Loucy (cell line): ENCODE results near the gene TLNRD1.

Source experiments
- H2AFZ ChIP-seq: fragments of 200-600 bp; sonication (generic); 2 replicates; pipeline ENCODE4 v1.6.0; 2016; ENCODE audit warnings: antibody characterized with exemption, mild to moderate bottlenecking, low read length, moderate library complexity
- H3F3A ChIP-seq: fragments of 200-600 bp; 2 replicates; pipeline ENCODE4 v1.6.0; 2016; ENCODE audit warnings: antibody characterized with exemption, low read depth, mild to moderate bottlenecking
- H3K27me3 ChIP-seq: fragments of 200-600 bp; sonication (generic); 2 replicates; pipeline ENCODE4 v1.6.1; 2014; ENCODE audit warnings: low read length, mild to moderate bottlenecking; ENCODE audit not compliant: insufficient read depth, poor library complexity, severe bottlenecking
- H3K36me3 ChIP-seq: fragments of 200-600 bp; sonication (generic); 2 replicates; pipeline ENCODE4 v1.6.1; 2016; ENCODE audit warnings: low read length; ENCODE audit not compliant: insufficient read depth
- H3K4me1 ChIP-seq: fragments of 200-600 bp; sonication (generic); 2 replicates; pipeline ENCODE4 v1.5.1; 2014; ENCODE audit warnings: low read length, mild to moderate bottlenecking; ENCODE audit not compliant: insufficient read depth, poor library complexity, severe bottlenecking
- H3K4me2 ChIP-seq: fragments of 200-600 bp; sonication (generic); 2 replicates; pipeline ENCODE4 v1.6.0; 2014; ENCODE audit warnings: antibody characterized with exemption, low read length, low read depth, mild to moderate bottlenecking; ENCODE audit not compliant: poor library complexity, severe bottlenecking
- H3K4me3 ChIP-seq: fragments of 200-600 bp; sonication (generic); 2 replicates; pipeline ENCODE4 v1.5.1; 2014; ENCODE audit warnings: low read length, mild to moderate bottlenecking, mixed read lengths; ENCODE audit not compliant: poor library complexity, severe bottlenecking
- H3K79me2 ChIP-seq: fragments of 200-600 bp; sonication (generic); 2 replicates; pipeline ENCODE4 v1.6.1; 2014; ENCODE audit warnings: low read length; ENCODE audit not compliant: insufficient read depth
- H3K9ac ChIP-seq: fragments of 200-600 bp; sonication (generic); 2 replicates; pipeline ENCODE4 v1.6.0; 2014; ENCODE audit warnings: mild to moderate bottlenecking, low read depth, low read length, moderate library complexity; ENCODE audit not compliant: poor library complexity, severe bottlenecking
- H3K9me2 ChIP-seq: fragments of 200-600 bp; sonication (generic); replicated peaks from 2 replicates; pipeline ENCODE4 v1.6.1; 2016; ENCODE audit warnings: low read depth, low read length, mixed read lengths
- H3K9me3 ChIP-seq: fragments of 200-600 bp; sonication (generic); 2 replicates; pipeline ENCODE4 v1.6.1; 2014; ENCODE audit warnings: mild to moderate bottlenecking, antibody characterized with exemption, low read length, low read depth; ENCODE audit not compliant: insufficient read depth
- H4K20me1 ChIP-seq: fragments of 200-600 bp; sonication (generic); 2 replicates; pipeline ENCODE4 v1.6.0; 2014; ENCODE audit warnings: antibody characterized with exemption, low read length, mild to moderate bottlenecking; ENCODE audit not compliant: insufficient read depth, poor library complexity, severe bottlenecking
- EZH2phosphoT487 ChIP-seq: fragments of 200-600 bp; IDR thresholded peaks from 2 replicates; pipeline ENCODE4 v1.6.1; 2018; ENCODE audit warnings: antibody characterized with exemption, mild to moderate bottlenecking, moderate library complexity, borderline replicate concordance
- TF ChIP-seq, protein P1 (sequence below): fragments of 200-600 bp; sonication (generic); conservative IDR thresholded peaks from 2 replicates; pipeline ENCODE4 v1.5.1; 2014; ENCODE audit warnings: mild to moderate bottlenecking, antibody characterized with exemption, low read length

Gene TLNRD1

DNA sequence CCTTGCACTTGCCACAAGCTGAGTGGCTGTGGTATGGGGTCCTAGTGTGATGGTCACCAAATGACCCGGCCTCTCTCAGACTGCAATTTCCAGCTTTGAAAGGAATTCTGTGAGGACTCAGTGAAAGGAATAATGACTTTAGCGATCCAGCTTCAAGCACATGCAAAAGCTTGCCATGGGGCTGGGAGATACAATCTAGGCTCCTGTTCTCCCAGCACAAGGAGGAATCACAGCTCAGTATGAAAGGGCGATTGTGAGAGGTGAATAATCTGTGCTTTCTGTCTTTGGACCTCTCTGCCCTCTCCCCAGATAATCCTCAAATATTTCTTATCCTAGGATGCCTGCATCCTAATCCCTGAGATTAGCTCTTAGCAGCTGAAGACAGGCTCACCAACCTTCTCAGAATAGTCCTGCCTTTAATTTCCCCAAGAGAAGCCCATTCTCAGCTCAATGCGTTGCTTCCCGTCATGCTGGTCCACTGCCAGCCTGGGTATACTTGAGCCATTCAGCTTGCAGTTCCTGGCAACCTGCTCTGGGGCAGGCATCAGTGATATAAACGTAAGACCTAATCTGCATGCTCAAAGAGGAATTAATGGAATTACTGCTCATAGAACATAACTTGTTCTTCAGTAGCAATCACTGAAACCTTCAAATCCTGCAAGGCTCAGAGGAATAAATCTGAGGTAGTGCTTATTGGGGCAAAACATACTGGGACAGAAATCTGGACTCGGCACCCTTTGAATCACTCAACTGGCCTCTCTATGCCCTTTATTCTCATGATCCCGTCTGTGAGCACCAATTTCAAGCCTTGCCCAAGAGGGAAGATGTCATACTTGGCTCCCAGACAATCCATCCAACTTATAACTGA, 15.1 kb downstream of the TLNRD1 start:
- Histone ChIP-seq H3K4me3 (no peak overlapping the region), H3K27me3 (no peaks in the 10 kb centered on the region), H4K20me1 (no peaks in the 10 kb centered on the region), H3K9me3 (no peaks in the 10 kb centered on the region), H3K36me3 (no peaks in the 10 kb centered on the region), H3K79me2 (no peaks in the 10 kb centered on the region; the same call in 1 of the 2 replicates), H3F3A (no peaks in the 10 kb centered on the region), H3K9ac (no peak overlapping the region), H3K4me1 (no peaks in the 10 kb centered on the region), H3K4me2 (no peak overlapping the region), H3K9me2 (no peaks in the 10 kb centered on the region), H2AFZ (no peak overlapping the region)
- TF ChIP-seq EZH2phosphoT487 = no peak
- TF ChIP-seq, protein P1, sequence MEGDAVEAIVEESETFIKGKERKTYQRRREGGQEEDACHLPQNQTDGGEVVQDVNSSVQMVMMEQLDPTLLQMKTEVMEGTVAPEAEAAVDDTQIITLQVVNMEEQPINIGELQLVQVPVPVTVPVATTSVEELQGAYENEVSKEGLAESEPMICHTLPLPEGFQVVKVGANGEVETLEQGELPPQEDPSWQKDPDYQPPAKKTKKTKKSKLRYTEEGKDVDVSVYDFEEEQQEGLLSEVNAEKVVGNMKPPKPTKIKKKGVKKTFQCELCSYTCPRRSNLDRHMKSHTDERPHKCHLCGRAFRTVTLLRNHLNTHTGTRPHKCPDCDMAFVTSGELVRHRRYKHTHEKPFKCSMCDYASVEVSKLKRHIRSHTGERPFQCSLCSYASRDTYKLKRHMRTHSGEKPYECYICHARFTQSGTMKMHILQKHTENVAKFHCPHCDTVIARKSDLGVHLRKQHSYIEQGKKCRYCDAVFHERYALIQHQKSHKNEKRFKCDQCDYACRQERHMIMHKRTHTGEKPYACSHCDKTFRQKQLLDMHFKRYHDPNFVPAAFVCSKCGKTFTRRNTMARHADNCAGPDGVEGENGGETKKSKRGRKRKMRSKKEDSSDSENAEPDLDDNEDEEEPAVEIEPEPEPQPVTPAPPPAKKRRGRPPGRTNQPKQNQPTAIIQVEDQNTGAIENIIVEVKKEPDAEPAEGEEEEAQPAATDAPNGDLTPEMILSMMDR = no peak

DNA sequence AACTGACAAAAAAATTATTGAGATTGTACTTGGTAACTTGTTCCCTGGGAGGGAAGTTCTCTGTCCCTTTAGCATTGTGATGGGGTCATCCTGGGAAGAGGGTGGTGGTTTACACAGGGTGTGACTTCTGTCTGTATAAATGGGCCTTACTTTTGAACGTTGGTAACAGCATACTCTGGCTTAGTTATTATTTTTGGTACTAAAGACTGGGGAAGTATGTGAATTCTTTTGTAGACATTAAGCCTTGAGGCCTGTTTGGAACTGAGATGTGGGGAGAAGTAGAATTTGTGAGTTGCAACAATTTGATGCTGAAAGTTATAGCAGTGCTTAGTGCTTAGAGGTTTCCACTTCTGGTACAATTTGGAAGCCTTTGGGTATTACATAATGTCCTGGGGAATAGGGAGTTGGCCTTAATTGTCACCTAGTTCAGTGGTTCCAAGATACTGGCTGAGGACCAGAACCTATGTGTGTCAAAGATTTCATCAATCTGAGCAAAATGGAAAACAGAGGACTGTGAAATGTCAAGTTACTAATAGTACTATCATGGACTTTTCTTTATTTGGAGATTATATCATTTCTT, 15.9 kb downstream of the TLNRD1 start:
- Histone ChIP-seq H3K79me2 (no peaks in the 10 kb centered on the region; the same call in 1 of the 2 replicates), H2AFZ (no peak overlapping the region), H3F3A (no peaks in the 10 kb centered on the region), H3K9ac (no peak overlapping the region), H3K27me3 (no peaks in the 10 kb centered on the region), H3K9me3 (no peaks in the 10 kb centered on the region), H3K4me1 (no peaks in the 10 kb centered on the region), H3K36me3 (no peaks in the 10 kb centered on the region), H3K9me2 (no peaks in the 10 kb centered on the region), H4K20me1 (no peaks in the 10 kb centered on the region), H3K4me3 (no peak overlapping the region), H3K4me2 (no peak overlapping the region)
- TF ChIP-seq EZH2phosphoT487 = no peak
- TF ChIP-seq, protein P1 = no peak

DNA sequence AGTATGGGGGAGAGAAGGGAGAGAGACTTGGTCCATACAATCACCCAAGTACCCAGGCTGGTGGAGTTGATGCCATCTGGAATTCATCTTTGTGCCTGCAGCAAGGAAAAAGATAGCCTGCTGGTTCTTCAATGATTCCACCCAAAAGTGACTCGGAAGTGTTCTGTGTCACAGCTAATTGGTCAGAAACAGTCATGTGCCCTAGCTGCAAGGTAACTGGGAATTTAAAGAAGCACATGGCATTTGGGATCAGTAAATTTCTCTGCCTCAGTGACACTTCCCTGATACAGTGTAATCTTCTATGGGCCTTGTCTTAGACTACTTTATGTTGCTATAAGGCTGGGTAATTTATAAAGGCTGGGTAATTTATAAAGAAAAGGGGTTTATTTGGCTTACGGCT, 17.5 kb downstream of the TLNRD1 start:
- no peaks in the 10 kb centered on the region for H3K9me2 ChIP-seq
- H3K9me3 ChIP-seq = no peaks in the 10 kb centered on the region
- H3K9ac ChIP-seq = no peak overlapping the region
- no peak overlapping the region for H2AFZ ChIP-seq
- H3K27me3 ChIP-seq = no peaks in the 10 kb centered on the region
- H3K4me2 ChIP-seq = no peak overlapping the region
- H3F3A ChIP-seq = no peaks in the 10 kb centered on the region
- no peaks in the 10 kb centered on the region for H3K4me1 ChIP-seq
- H3K4me3 ChIP-seq = no peak overlapping the region
- H4K20me1 ChIP-seq = no peaks in the 10 kb centered on the region
- no peaks in the 10 kb centered on the region for H3K79me2 ChIP-seq
- no peaks in the 10 kb centered on the region for H3K36me3 ChIP-seq
- no peak for TF ChIP-seq EZH2phosphoT487
- TF ChIP-seq, protein P1 = no peak
